Caco-2 (cell line): Measurements from ENCODE around the gene DRD2. TPM values are rescaled to one million over a fixed set of nuclear protein-coding genes. Genes with fewer than 3 reads are reported as not detected.
A peak's percentile ranks its signal among the peaks of the same experiment; 100 is the strongest.

Experiments used
- BruUV-seq: library from RNA; stranded (reverse); fragments of 400-500 nt; replicated peaks from 2 replicates; lab custom pipeline; 2021; lab: Mats Ljungman, UMichigan
- CTCF ChIA-PET: fragments of 300-600 bp; sonication (Branson Sonifier 250); formaldehyde crosslinking; loops from one replicate; lab custom pipeline; 2022; ENCODE audit warnings: antibody characterized with exemption; lab: Charles Lee
- POLR2A ChIA-PET: fragments of 300-600 bp; sonication (Branson Sonifier 250); formaldehyde crosslinking; loops from one replicate; lab custom pipeline; 2022; ENCODE audit warnings: antibody characterized with exemption; lab: Charles Lee
- DNase-seq, 2 experiments: peaks; one replicate each; pipeline versions ENCODE4 v3.0.0 to v3.0.0-alpha.2; 2020 to 2022
- H3K27me3 ChIP-seq: replicated peaks from 2 replicates; pipeline ENCODE4 v1.6.0; 2011; ENCODE audit warnings: low read length; ENCODE audit not compliant: control insufficient read depth, insufficient read depth
- H3K36me3 ChIP-seq: 2 replicates; pipeline ENCODE4 v1.5.1; 2011; ENCODE audit warnings: low read length; ENCODE audit not compliant: control insufficient read depth, insufficient read depth
- H3K4me1 ChIP-seq: fragments of 250-450 bp; sonication (Bioruptor Pico); 2 replicates; pipeline ENCODE4 v1.5.1; 2020; ENCODE audit warnings: mild to moderate bottlenecking
- H3K4me3 ChIP-seq: 2 replicates; pipeline ENCODE4 v1.5.1; 2011; ENCODE audit warnings: low read depth, mild to moderate bottlenecking, control low read depth, low read length
- H3K9me3 ChIP-seq: fragments of 250-450 bp; sonication (Bioruptor Pico); 2 replicates; pipeline ENCODE4 v1.5.1; 2020; ENCODE audit warnings: mild to moderate bottlenecking, moderate library complexity
- H3K27ac Mint-ChIP-seq: one replicate; pipeline ENCODE4 v1.8.0; 2022; ENCODE audit warnings: mixed read lengths; ENCODE audit not compliant: unreplicated experiment
- H3K27me3 Mint-ChIP-seq: one replicate; pipeline ENCODE4 v1.8.0; 2022; ENCODE audit warnings: mixed read lengths; ENCODE audit not compliant: insufficient read depth, unreplicated experiment
- H3K36me3 Mint-ChIP-seq: one replicate; pipeline ENCODE4 v1.8.0; 2022; ENCODE audit warnings: mild to moderate bottlenecking, mixed read lengths; ENCODE audit not compliant: insufficient read depth, unreplicated experiment
- H3K4me1 Mint-ChIP-seq: one replicate; pipeline ENCODE4 v1.8.0; 2022; ENCODE audit warnings: low read depth, mixed read lengths; ENCODE audit not compliant: unreplicated experiment
- H3K4me3 Mint-ChIP-seq: one replicate; pipeline ENCODE4 v1.8.0; 2022; ENCODE audit warnings: mild to moderate bottlenecking, moderate library complexity, mixed read lengths; ENCODE audit not compliant: unreplicated experiment
- H3K9me3 Mint-ChIP-seq: one replicate; pipeline ENCODE4 v1.8.0; 2022; ENCODE audit warnings: mixed read lengths; ENCODE audit not compliant: unreplicated experiment
- intact Hi-C: fragments of 100-400 bp; cut with micrococcal nuclease; formaldehyde crosslinking; loops from one replicate; pipeline ENCODE4 v1.10.0; 2022; ENCODE audit not compliant: unreplicated experiment
- total RNA-seq: library from RNA; stranded (reverse); gene quantifications from 2 replicates; pipeline ENCODE4 v1.2.3, GENCODE V29; 2022
- TF ChIP-seq, protein P1 (sequence below), 2 experiments: fragments of 200-600 bp in 1 of 2; IDR thresholded peaks; 1 replicate in 1 of 2; 2 replicates in 1 of 2; pipeline versions ENCODE4 v1.5.1 to v1.8.0; 2011 to 2022; ENCODE audit warnings: antibody characterized with exemption in 1 of 2, control low read depth in 1 of 2, inconsistent platforms in 1 of 2, low read depth in 1 of 2, low read length in 1 of 2, mild to moderate bottlenecking in 1 of 2, moderate library complexity in 1 of 2; ENCODE audit not compliant: insufficient read depth in 1 of 2, severe bottlenecking in 1 of 2, unreplicated experiment in 1 of 2

The DRD2 gene
- total RNA-seq, 1 experiment from 2014 or later, result 13.9 TPM

DNA sequence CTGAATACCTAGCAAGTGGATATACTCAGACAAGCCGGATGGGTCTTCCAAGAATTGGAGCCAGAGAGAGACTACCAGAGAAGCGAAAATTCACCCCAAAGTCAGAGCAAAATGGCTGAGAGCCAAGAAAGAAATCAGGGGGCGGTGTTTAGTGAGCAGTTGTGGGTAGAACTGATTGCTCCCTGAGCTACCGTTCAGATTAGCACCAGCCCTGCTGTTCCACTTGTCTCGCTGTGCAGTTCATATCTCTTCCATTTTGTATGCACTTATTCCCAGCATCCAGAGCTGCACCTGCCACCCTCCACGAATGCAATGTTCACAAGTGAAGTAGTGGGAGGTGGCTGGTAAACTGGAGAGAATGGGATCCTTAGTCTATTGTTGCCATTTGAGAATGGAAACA lies 25.5 kb downstream of the DRD2 start:
- ChIA-PET CTCF (no interaction called here), POLR2A (no interaction called here)
- H3K36me3 Mint-ChIP-seq, result no peaks in the 10 kb centered on the region
- DNase-seq, result no peak
- no peaks in the 10 kb centered on the region for H3K27me3 Mint-ChIP-seq
- peaks cover 22% of the 10 kb centered on the region for H3K4me1 Mint-ChIP-seq
- intact Hi-C loops, result no loop called here
- H3K36me3 ChIP-seq, result no peaks in the 10 kb centered on the region
- no peaks in the 10 kb centered on the region for H3K27me3 ChIP-seq
- H3K9me3 Mint-ChIP-seq, result no peaks in the 10 kb centered on the region
- TF ChIP-seq, protein P1, sequence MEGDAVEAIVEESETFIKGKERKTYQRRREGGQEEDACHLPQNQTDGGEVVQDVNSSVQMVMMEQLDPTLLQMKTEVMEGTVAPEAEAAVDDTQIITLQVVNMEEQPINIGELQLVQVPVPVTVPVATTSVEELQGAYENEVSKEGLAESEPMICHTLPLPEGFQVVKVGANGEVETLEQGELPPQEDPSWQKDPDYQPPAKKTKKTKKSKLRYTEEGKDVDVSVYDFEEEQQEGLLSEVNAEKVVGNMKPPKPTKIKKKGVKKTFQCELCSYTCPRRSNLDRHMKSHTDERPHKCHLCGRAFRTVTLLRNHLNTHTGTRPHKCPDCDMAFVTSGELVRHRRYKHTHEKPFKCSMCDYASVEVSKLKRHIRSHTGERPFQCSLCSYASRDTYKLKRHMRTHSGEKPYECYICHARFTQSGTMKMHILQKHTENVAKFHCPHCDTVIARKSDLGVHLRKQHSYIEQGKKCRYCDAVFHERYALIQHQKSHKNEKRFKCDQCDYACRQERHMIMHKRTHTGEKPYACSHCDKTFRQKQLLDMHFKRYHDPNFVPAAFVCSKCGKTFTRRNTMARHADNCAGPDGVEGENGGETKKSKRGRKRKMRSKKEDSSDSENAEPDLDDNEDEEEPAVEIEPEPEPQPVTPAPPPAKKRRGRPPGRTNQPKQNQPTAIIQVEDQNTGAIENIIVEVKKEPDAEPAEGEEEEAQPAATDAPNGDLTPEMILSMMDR (IDR thresholded peaks at IDR 0.05; ENCODE audit: insufficient read depth in 1 of 2, low read depth in 1 of 2, low read length in 1 of 2, severe bottlenecking in 1 of 2, unreplicated experiment in 1 of 2), result no peak
- no TSS peak for BruUV-seq
- no peaks in the 10 kb centered on the region for H3K9me3 ChIP-seq
- no peak overlapping the region for H3K4me3 Mint-ChIP-seq
- no peak overlapping the region for H3K27ac Mint-ChIP-seq
- no peak overlapping the region for H3K4me3 ChIP-seq
- H3K4me1 ChIP-seq, result peaks cover 29% of the 10 kb centered on the region

DNA sequence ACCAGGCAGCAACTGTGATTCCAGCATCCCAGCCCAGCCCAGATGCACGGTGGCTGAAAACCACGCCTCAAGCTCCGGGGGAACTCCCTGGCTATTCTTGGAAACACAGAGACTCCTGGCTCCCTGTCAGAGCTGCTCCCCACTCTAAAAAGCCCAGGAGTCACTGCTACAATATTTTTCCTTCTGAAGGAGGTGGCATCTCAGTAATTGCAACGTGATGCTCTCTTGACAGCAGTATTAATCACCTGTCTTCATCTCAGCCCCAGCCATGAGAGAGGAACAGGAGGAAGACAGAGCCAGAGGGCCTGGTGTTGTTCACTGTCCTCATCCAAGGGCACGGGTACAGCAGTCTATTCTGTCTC lies 26.9 kb downstream of the DRD2 start:
- Mint-ChIP-seq H3K4me3 (no peak overlapping the region), H3K27me3 (no peaks in the 10 kb centered on the region), H3K27ac (peak overlapping the region; percentile 8), H3K9me3 (no peaks in the 10 kb centered on the region), H3K36me3 (no peaks in the 10 kb centered on the region), H3K4me1 (peaks cover 22% of the 10 kb centered on the region)
- POLR2A ChIA-PET, result no interaction called here
- CTCF ChIA-PET, result no interaction called here
- BruUV-seq, result no TSS peak
- peaks cover 29% of the 10 kb centered on the region for H3K4me1 ChIP-seq
- intact Hi-C loops, result no loop called here
- TF ChIP-seq, protein P1 (IDR thresholded peaks at IDR 0.05; ENCODE audit: insufficient read depth in 1 of 2, low read depth in 1 of 2, low read length in 1 of 2, severe bottlenecking in 1 of 2, unreplicated experiment in 1 of 2), result no peak
- DNase-seq, result no peak
- no peaks in the 10 kb centered on the region for H3K9me3 ChIP-seq
- H3K4me3 ChIP-seq, result no peak overlapping the region
- H3K27me3 ChIP-seq, result no peaks in the 10 kb centered on the region
- no peaks in the 10 kb centered on the region for H3K36me3 ChIP-seq

DNA sequence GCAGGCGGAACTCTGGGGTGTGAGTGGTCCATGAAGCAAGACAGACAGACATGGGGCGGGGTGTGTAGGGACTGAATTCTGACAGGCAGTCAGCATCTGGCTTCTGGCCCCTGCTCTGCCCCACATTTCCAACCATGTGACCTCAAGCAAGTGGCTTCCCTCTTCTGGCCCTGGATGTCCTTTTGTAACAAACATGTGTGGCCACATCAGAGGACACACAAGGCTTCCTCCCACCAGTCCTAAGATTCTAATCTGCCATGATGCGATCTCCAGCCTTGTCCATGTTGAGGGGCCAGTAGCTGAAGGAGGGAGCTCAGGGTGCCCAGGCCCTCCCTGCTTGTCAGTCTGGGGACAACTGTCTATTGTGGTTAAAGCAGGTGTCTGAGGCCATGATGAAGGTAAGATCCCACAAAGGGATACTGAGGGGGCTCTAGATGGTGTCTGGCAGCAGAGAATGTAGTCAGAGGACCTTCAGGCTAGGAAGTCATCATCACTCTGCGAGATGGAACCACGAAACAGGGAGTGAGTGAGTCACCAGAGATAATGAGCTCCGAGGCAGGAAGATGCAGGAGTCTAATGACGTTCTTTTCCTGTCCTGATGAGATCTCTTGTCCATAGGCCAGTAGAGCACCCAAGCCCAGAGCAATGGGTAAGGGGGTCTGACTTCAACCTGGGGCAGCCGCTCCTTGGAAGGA lies 27.4 kb downstream of the DRD2 start:
- TF ChIP-seq, protein P1 (IDR thresholded peaks at IDR 0.05; ENCODE audit: insufficient read depth in 1 of 2, low read depth in 1 of 2, low read length in 1 of 2, severe bottlenecking in 1 of 2, unreplicated experiment in 1 of 2), result no peak
- intact Hi-C loops, result loop anchor here (2.0 kb wide), 1 partner anchor 77 kb away; no protein-coding TSS in a partner anchor
- Mint-ChIP-seq H3K4me3 (no peak overlapping the region), H3K9me3 (no peaks in the 10 kb centered on the region), H3K36me3 (no peaks in the 10 kb centered on the region), H3K27me3 (no peaks in the 10 kb centered on the region), H3K4me1 (peaks cover 22% of the 10 kb centered on the region), H3K27ac (no peak overlapping the region)
- no peaks in the 10 kb centered on the region for H3K27me3 ChIP-seq
- H3K36me3 ChIP-seq, result no peaks in the 10 kb centered on the region
- no peak for DNase-seq
- no TSS peak for BruUV-seq
- CTCF ChIA-PET, result no interaction called here
- POLR2A ChIA-PET, result no interaction called here
- no peak overlapping the region for H3K4me3 ChIP-seq
- H3K4me1 ChIP-seq, result peaks cover 29% of the 10 kb centered on the region
- no peaks in the 10 kb centered on the region for H3K9me3 ChIP-seq
